HG02571 (cell line): ENCODE data around the gene SWT1.

Experiments used
- ATAC-seq: cut with Tn5 transposase; IDR thresholded peaks from one replicate; pipeline ENCODE4 v1.9.1; 2021; ENCODE audit warnings: mild to moderate bottlenecking, moderate library complexity; ENCODE audit not compliant: unreplicated experiment

The SWT1 gene

DNA sequence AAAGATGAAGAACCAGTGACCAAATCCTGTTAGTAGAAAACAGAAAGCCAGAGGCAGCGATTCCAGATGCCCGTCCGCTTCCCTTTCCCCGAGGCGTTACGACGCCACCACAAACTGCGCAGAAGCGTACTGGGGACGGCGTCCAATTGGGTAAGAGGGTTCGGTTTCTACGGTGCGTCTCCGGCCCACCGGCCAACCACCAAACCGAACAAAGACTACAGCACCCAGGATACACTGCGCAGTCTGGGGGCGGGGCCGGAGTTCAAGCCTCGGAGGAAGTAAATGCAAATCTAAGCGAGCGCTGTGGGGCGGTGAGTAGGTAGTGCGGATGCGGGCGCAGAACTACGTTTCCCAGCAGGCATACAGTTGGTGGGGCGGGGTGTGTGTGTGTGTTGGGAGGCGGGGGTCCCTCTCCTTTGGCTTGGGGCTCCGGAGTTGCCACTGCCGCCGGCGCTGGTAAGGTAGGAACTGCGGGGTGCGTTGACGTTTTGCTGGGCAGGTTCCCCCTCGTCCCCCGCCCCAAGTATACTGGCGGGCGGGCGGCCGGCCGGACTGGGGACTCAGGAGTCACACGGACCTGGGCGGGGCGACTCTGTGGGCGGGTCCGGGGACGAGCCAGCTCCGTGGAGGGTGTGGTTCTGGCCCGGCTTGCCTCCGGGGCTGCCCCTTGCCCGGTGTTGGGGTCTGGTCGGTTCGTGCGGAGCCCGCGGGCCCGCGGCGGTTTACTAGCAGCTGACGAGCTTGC lies at the start of gene SWT1, which contains the start of gene TRMT1L:
Gene SWT1, plus strand, starts transcription at position 314 of the 745 bp plus-strand sequence. CDS start 3,675 bp downstream, outside the sequence.
Gene TRMT1L, minus strand, starts transcription at position 100 of the 745 bp plus-strand sequence. CDS start 241 bp downstream, outside the sequence.
- peak; percentile 91 for ATAC-seq

DNA sequence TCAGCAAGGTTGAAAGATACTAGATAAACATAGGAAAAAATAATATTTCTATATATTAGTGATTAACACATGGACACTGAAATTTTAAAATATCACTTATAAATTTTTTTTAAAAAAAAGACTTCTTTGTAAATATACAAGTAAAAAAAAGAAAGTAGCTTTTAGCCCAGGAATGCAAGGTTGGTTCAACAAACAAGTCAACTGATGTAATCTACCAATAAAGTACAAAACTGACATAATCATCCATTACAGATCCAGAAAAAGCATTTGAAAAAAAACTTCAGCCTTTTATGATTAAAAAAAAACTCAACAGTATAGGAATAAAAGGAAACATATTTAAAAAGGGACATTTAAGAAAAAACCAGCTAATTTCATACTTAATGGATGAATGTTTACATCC lies 48.6 kb upstream of the SWT1 start:
- no peak for ATAC-seq

GRCh38 chr1:185110145-185110544 lies 46.8 kb upstream of the SWT1 start:
- ATAC-seq: no peak

DNA sequence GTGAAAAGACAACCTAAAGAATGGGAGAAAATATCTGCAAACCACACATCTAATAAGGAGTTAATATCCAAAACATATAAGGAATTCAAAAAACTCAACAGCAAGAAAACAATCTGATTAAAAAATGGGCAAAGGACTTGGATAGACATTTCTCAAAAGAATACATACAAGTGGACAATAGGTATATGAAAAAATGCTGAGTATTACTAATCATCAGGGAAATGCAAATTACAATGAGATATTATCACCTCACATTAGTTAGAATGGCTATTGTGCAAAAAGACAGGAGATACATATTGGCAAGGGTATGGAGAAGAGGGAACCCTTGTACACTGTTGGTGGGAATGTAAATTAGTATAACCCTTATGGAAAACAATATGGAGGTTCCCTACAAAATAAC lies 45.1 kb upstream of the SWT1 start:
- no peak for ATAC-seq

DNA sequence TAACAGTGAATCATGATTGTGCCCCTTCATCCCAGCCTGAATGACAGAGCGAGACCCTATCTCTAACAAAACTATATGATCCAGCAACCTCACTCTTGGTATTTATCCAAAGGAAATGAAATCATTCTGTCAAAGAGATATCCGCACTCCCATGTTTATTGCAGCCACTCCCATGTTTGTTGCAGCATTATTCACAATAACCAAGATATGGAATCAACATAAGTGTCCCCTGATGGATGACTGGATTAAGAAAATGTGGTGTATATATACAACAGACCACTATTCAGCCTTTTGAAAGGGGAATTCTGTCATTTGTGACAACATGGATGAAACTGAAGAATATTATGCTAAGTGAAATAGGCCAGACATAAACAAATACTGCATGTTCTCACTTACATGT lies 44.6 kb upstream of the SWT1 start:
- no peak for ATAC-seq

DNA sequence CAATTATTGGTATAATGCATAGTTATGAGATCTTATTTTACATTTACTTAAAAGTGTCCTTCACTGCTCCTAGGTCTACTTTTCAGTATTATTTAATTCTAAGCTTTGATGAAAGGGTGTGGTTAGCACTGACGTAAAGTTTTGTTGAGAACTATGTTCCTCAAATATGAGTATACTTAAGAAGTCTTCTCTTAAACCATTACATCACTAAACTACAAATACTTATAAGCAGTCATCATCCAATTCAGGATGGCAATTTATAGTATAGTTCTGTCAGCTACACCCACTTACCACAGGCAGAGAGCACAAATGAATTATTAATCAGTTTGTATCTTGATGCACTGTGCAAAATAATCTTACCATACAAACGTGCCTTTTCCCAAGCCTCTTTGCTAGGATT lies 27.3 kb upstream of the SWT1 start:
- ATAC-seq: no peak

DNA sequence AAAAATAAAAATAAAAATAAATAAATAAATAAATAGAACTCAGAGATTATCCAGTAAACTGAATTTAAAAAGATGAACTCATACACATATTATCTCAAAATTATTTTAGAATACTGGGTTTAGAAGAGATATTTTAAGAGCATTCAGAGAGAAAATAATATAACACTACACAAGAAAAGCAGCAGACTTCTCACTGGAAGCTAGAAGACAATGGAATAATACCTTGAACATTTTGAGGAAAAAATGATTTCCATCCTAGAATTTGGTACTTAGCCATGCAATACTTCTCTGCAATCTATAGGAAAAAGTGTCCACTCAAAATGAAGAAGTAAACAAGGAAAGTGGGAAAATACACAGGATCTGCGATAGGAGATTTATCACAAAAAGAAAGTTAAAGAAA lies 24.4 kb upstream of the SWT1 start:
- no peak for ATAC-seq

- no peak for ATAC-seq
Measured at GRCh38 chr1:185137896-185138545, 18.9 kb upstream of the SWT1 start.

GRCh38 chr1:185139246-185139645 lies 17.7 kb upstream of the SWT1 start:
- no peak for ATAC-seq

- no peak for ATAC-seq
Measured at GRCh38 chr1:185144233-185144632, 12.7 kb upstream of the SWT1 start.

DNA sequence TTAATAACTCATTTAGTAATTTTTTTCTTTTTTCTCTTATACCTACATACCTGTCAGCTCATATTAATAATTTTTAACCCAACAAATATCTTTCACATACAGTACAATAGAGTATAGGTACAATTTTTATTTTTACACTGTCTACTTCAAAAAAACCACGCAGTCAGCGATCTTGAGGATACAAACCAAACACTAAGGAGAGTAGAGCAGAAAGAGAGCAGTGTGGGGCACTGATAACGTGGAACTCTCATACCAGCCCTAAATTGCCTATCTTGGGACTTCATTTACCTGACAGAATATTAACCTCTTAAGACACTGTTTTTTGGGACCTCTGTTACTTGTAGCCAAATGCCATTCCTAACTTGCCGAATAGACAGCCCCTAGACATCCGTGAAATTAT lies 5.8 kb upstream of the SWT1 start:
- ATAC-seq: no peak

DNA sequence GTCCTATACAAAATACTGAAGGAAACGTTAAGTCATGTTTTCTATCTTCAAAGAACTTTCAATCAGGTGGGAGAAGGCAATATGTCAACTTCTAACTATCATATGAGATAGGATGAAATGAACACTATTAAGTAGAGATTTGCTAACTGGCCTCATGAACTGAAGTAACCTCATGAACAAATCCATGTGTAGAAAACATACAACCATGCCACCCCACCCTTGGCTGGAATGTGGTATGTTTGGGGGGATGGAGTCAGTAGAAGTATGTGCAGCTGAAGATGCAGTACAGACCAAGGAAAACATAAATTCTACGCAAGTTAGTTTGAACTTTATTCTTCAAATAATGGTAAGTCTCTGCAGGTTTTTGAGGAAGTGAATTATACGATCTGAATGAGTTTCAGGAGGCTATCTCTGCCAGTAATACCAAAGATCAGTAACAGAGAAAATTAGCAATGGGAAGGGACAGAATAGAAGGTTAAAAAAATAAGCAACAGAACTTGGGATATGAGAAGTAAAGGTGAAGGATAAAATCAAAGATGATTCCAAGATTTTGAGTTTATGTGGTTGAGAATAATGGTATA lies 4.7 kb upstream of the SWT1 start:
- no peak for ATAC-seq

DNA sequence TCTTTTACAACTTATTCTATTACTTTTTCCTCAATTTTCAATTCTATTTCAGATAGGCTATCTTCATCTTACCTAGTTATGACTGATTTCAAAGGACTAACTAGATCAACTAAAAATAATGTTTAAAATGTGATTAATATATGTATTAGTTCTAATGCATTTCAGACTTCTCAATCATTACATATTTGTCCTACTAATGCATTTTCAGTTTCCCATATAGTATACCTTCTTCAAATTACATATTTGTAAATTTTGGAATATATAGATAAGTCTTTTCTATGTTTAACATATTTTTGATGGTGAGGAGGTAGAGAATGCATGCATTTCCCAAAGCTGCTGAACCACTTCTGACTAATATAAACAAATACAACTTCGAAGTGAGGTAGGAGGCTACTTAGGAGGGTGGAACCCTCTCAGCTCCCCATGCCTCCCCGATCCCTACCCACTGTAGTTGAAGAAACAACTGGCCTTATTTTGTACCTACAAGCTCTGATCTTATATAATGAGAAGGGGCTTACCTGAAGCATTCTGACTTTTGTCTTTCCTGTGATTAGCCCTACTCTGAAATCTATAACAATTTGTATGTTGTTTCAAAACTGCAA lies 2.0 kb upstream of the SWT1 start:
- ATAC-seq: no peak

DNA sequence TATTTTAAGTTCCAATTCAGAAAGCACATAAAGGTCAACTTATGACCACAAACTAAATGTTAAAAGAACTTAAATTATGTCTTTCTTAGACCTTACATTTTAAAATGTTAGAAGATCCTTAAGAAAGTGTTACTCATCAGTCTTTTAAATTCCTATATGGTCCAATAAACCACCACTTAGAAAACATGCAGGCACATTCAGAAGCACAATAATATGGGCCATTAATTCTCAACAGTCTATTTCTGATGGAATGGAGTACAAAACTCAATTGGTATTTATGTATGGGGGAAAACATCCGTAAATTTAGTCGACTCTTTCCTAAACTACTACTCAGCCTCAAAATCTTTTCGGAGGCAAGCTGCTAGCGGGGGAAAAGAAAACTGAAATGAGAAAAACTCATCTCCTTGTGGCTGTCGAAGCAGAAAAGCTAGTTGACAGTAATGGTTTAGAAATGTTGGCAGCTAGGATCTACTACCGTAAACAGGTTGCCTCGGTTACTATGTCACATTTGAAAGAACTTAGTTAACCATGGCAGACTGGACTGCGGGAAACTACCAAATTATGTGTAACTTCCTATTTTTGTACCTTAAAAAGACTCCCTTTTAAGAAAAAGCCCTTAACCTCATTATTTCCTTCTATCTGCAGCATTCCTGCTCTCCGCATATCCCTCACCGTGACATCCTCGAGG lies 1.2 kb upstream of the SWT1 start:
- ATAC-seq: no peak

GRCh38 chr1:185156288-185156853 lies 596 bp upstream of the SWT1 start:
- peak; percentile 27 for ATAC-seq

- ATAC-seq: no peak
Measured at GRCh38 chr1:185157599-185158412, 839 bp downstream of the SWT1 start.

DNA sequence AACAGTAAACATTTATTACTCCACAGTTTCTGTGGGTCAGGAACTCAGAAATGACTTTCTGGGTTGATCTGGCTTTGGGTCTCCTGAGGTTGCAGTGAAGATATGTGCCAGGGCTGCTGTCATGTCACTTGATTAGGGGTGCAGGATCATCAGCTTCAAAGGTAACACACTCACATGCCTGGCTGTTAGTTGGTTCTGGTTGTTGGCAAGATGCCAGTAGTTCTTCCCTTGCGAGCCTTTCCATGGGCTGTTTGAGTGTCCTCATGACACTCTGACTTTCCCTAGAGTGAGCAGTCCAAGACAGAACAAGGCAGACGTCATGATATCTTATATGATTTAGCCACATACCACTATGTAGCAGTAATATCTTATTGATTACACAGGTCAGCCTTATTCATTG lies 1.8 kb downstream of the SWT1 start:
- no peak for ATAC-seq

GRCh38 chr1:185159966-185160365 lies 3.0 kb downstream of the SWT1 start:
- ATAC-seq: no peak

GRCh38 chr1:185162491-185162890 lies 5.5 kb downstream of the SWT1 start:
- ATAC-seq: no peak

GRCh38 chr1:185166106-185166505 lies 9.1 kb downstream of the SWT1 start:
- no peak for ATAC-seq
